H9 (cell line): ENCODE results near the gene GARIN5A. TPM values are rescaled to one million over a fixed set of nuclear protein-coding genes. Genes with fewer than 3 reads are reported as not detected.

Experiments
- DNase-seq: peaks from one replicate; pipeline ENCODE4 v3.0.0-alpha.2; 2017
- H2AFZ ChIP-seq: one replicate; pipeline ENCODE4 v1.6.1; 2013; ENCODE audit warnings: mild to moderate bottlenecking, low read length, control low read depth, moderate library complexity
- H2AK5ac ChIP-seq: 2 replicates; pipeline ENCODE4 v1.6.1; 2013; ENCODE audit warnings: low read length, control low read depth, mixed read lengths; ENCODE audit not compliant: insufficient read length
- H2BK120ac ChIP-seq: one replicate; pipeline ENCODE4 v1.6.1; 2013; ENCODE audit warnings: low read depth, mild to moderate bottlenecking, low read length, control low read depth, inconsistent platforms; ENCODE audit not compliant: poor library complexity, severe bottlenecking
- H2BK12ac ChIP-seq: 2 replicates; pipeline ENCODE4 v1.6.1; 2013; ENCODE audit warnings: low read length, control low read depth, mixed read lengths, low read depth; ENCODE audit not compliant: insufficient read length
- H2BK15ac ChIP-seq: 2 replicates; pipeline ENCODE4 v1.6.1; 2013; ENCODE audit warnings: low read depth, low read length, control low read depth
- H2BK20ac ChIP-seq: one replicate; pipeline ENCODE4 v1.6.1; 2013; ENCODE audit warnings: low read depth, mild to moderate bottlenecking, low read length, control low read depth, inconsistent platforms; ENCODE audit not compliant: poor library complexity, severe bottlenecking
- H2BK5ac ChIP-seq: 2 replicates; pipeline ENCODE4 v1.6.1; 2013; ENCODE audit warnings: low read length, control low read depth, mixed read lengths; ENCODE audit not compliant: insufficient read length
- H3K14ac ChIP-seq: 2 replicates; pipeline ENCODE4 v1.6.1; 2013; ENCODE audit warnings: low read length, control low read depth; ENCODE audit not compliant: insufficient read depth
- H3K18ac ChIP-seq: 2 replicates; pipeline ENCODE4 v1.6.1; 2013; ENCODE audit warnings: low read depth, mild to moderate bottlenecking, mixed read lengths, low read length, control low read depth; ENCODE audit not compliant: insufficient read length
- H3K23ac ChIP-seq: 2 replicates; pipeline ENCODE4 v1.6.1; 2013; ENCODE audit warnings: low read length, control low read depth, mixed read lengths, low read depth; ENCODE audit not compliant: insufficient read length
- H3K23me2 ChIP-seq: 2 replicates; pipeline ENCODE4 v1.6.1; 2013; ENCODE audit warnings: low read depth, mild to moderate bottlenecking, mixed read lengths, low read length, control low read depth; ENCODE audit not compliant: insufficient read length, poor library complexity, severe bottlenecking
- H3K27ac ChIP-seq: 2 replicates; pipeline ENCODE4 v1.5.1; 2013; ENCODE audit warnings: low read length, control low read depth, mixed read lengths, low read depth; ENCODE audit not compliant: insufficient read length
- H3K27me3 ChIP-seq: 2 replicates; pipeline ENCODE4 v1.6.1; 2013; ENCODE audit warnings: low read length, control low read depth, inconsistent platforms; ENCODE audit not compliant: insufficient read depth
- H3K4ac ChIP-seq: 2 replicates; pipeline ENCODE4 v1.6.1; 2013; ENCODE audit warnings: low read depth, mild to moderate bottlenecking, control low read depth, inconsistent platforms, low read length, moderate library complexity
- H3K4me1 ChIP-seq: 2 replicates; pipeline ENCODE4 v1.6.1; 2013; ENCODE audit warnings: low read length, control low read depth, inconsistent platforms; ENCODE audit not compliant: insufficient read depth
- H3K4me2 ChIP-seq: 2 replicates; pipeline ENCODE4 v1.6.1; 2013; ENCODE audit warnings: low read length, control low read depth, mixed read lengths; ENCODE audit not compliant: insufficient read length, insufficient read depth
- H3K56ac ChIP-seq: 2 replicates; pipeline ENCODE4 v1.6.1; 2013; ENCODE audit warnings: low read depth, mild to moderate bottlenecking, mixed read lengths, low read length, control low read depth; ENCODE audit not compliant: insufficient read length
- H3K79me1 ChIP-seq: 2 replicates; pipeline ENCODE4 v1.6.1; 2013; ENCODE audit warnings: low read depth, mild to moderate bottlenecking, moderate library complexity, low read length, control low read depth, inconsistent platforms; ENCODE audit not compliant: insufficient read depth, poor library complexity, severe bottlenecking
- H3K79me2 ChIP-seq: 2 replicates; pipeline ENCODE4 v1.6.1; 2013; ENCODE audit warnings: low read length, control low read depth, inconsistent platforms; ENCODE audit not compliant: insufficient read depth
- H3K9ac ChIP-seq: 2 replicates; pipeline ENCODE4 v1.6.1; 2013; ENCODE audit warnings: low read length, control low read depth, mixed read lengths; ENCODE audit not compliant: insufficient read length; ENCODE audit errors: extremely low read depth
- H3K9me3 ChIP-seq: one replicate; pipeline ENCODE4 v1.6.1; 2013; ENCODE audit warnings: low read depth, low read length, inconsistent platforms; ENCODE audit not compliant: control insufficient read depth
- H3T11ph ChIP-seq: one replicate; pipeline ENCODE4 v1.6.1; 2013; ENCODE audit warnings: mild to moderate bottlenecking, low read length, control low read depth, inconsistent platforms
- H4K20me1 ChIP-seq: one replicate; pipeline ENCODE4 v1.6.1; 2013; ENCODE audit not compliant: control insufficient read depth, insufficient read length, insufficient read depth
- H4K5ac ChIP-seq: 2 replicates; pipeline ENCODE4 v1.6.1; 2013; ENCODE audit warnings: low read depth, mild to moderate bottlenecking, mixed read lengths, low read length, control low read depth; ENCODE audit not compliant: insufficient read length
- H4K8ac ChIP-seq: replicated peaks from 2 replicates; pipeline ENCODE4 v1.6.1; 2013; ENCODE audit warnings: low read length, control low read depth, mixed read lengths, low read depth; ENCODE audit not compliant: insufficient read length
- H4K91ac ChIP-seq: 2 replicates; pipeline ENCODE4 v1.6.1; 2013; ENCODE audit warnings: low read depth, mild to moderate bottlenecking, moderate library complexity, mixed read lengths, low read length, control low read depth; ENCODE audit not compliant: insufficient read length
- H3K27ac Mint-ChIP-seq, 3 experiments: 2 replicates in 2 of 3; 3 replicates in 1 of 3; pipeline ENCODE4 v1.8.0; 2020 to 2021; ENCODE audit warnings: mixed read lengths in 3 of 3, mild to moderate bottlenecking in 1 of 3, moderate library complexity in 1 of 3
- H3K27me3 Mint-ChIP-seq: 2 replicates; pipeline ENCODE4 v1.8.0; 2021; ENCODE audit warnings: low read depth, mild to moderate bottlenecking, moderate library complexity, mixed read lengths
- H3K36me3 Mint-ChIP-seq, 3 experiments: 2 replicates in 2 of 3; 3 replicates in 1 of 3; pipeline ENCODE4 v1.8.0; 2020 to 2021; ENCODE audit warnings: low read depth in 3 of 3, mixed read lengths in 3 of 3; ENCODE audit not compliant: insufficient read depth in 1 of 3
- H3K4me1 Mint-ChIP-seq, 2 experiments: 2 replicates each; pipeline ENCODE4 v1.8.0; 2020; ENCODE audit warnings: mixed read lengths in 2 of 2
- H3K4me3 Mint-ChIP-seq, 2 experiments: 2 replicates in 1 of 2; 3 replicates in 1 of 2; pipeline ENCODE4 v1.8.0; 2020 to 2021; ENCODE audit warnings: mild to moderate bottlenecking in 2 of 2, mixed read lengths in 2 of 2, moderate library complexity in 1 of 2
- H3K9me3 Mint-ChIP-seq, 2 experiments: 2 replicates in 1 of 2; 3 replicates in 1 of 2; pipeline ENCODE4 v1.8.0; 2020; ENCODE audit warnings: mild to moderate bottlenecking in 2 of 2, mixed read lengths in 2 of 2, moderate library complexity in 1 of 2
- CTCF ChIP-seq: fragments of 200-600 bp; sonication (generic); conservative IDR thresholded peaks from 3 replicates; pipeline ENCODE4 v1.8.0; 2021; ENCODE audit warnings: antibody characterized with exemption, mild to moderate bottlenecking
- WGBS: extraction: QIAGEN DNeasy Blood & Tissue Kit; methylation state at CpG from one replicate; pipeline ENCODE4 v1.1.7; 2013; ENCODE audit warnings: missing lambda C conversion rate, low lambda C conversion rate, mixed read lengths; ENCODE audit not compliant: insufficient read length; ENCODE audit errors: extremely low coverage; 5-methylcytosine and 5-hydroxymethylcytosine counted together
- total RNA-seq: library from RNA; stranded (reverse); gene quantifications from 2 replicates; pipeline ENCODE4 v1.2.1, GENCODE V29; 2021

GARIN5A gene
- total RNA-seq, 1 experiment from 2014 or later, result 9.5 TPM

- H3K36me3 Mint-ChIP-seq, result peaks cover 0 to 6% (median 3%) of the 10 kb centered on the region in 3 experiments; a peak in 4 of 7 replicates
- H3K14ac ChIP-seq, result no peak overlapping the region; the same call in 1 of the 2 replicates
- peaks cover 6 to 13% of the 10 kb centered on the region in 2 experiments; a peak in 4 of 5 replicates for H3K9me3 Mint-ChIP-seq
- peaks cover 69% of the 10 kb centered on the region for H3K27me3 Mint-ChIP-seq
- H4K91ac ChIP-seq, result no peak overlapping the region
- H3K4me2 ChIP-seq, result no peak overlapping the region
- no peaks in the 10 kb centered on the region for H3K9me3 ChIP-seq
- no peak overlapping the region for H2BK15ac ChIP-seq
- no peak overlapping the region for H3K27ac ChIP-seq
- no peak overlapping the region; a peak in 1 of 5 replicates for H3K4me3 Mint-ChIP-seq
- H3K23me2 ChIP-seq, result peaks cover 5% of the 10 kb centered on the region
- H3K79me1 ChIP-seq, result no peaks in the 10 kb centered on the region
- H4K5ac ChIP-seq, result no peak overlapping the region
- no peak for TF ChIP-seq CTCF
- H2AK5ac ChIP-seq, result no peak overlapping the region
- peaks cover 4% of the 10 kb centered on the region; the same call in 1 of the 2 replicates for H3K4me1 ChIP-seq
- H3K23ac ChIP-seq, result no peak overlapping the region
- H3K4me1 Mint-ChIP-seq, result peaks cover 20 to 29% of the 10 kb centered on the region in 2 experiments
- no peak overlapping the region for H4K8ac ChIP-seq
- H3K27ac Mint-ChIP-seq, result no peak overlapping the region
- peak; percentile 13 for DNase-seq
- H3T11ph ChIP-seq, result no peak overlapping the region
- no peak overlapping the region for H3K9ac ChIP-seq
- no peaks in the 10 kb centered on the region for H4K20me1 ChIP-seq
- H2AFZ ChIP-seq, result no peak overlapping the region
- no peak overlapping the region for H3K4ac ChIP-seq
- no peak overlapping the region for H2BK20ac ChIP-seq
- WGBS, result no CpG with 5 or more reads among the region's 7 CpGs
- no peak overlapping the region for H3K18ac ChIP-seq
- no peak overlapping the region for H3K56ac ChIP-seq
- H3K79me2 ChIP-seq, result no peaks in the 10 kb centered on the region
- no peak overlapping the region for H2BK120ac ChIP-seq
- no peak overlapping the region for H2BK5ac ChIP-seq
- peaks cover 26% of the 10 kb centered on the region; the same call in 1 of the 2 replicates for H3K27me3 ChIP-seq
- H2BK12ac ChIP-seq, result no peak overlapping the region
Measured at GRCh38 chr19:50494186-50495019, 17.8 kb upstream of the GARIN5A start.
